ENCODE data around the gene C1orf52.

DNA sequence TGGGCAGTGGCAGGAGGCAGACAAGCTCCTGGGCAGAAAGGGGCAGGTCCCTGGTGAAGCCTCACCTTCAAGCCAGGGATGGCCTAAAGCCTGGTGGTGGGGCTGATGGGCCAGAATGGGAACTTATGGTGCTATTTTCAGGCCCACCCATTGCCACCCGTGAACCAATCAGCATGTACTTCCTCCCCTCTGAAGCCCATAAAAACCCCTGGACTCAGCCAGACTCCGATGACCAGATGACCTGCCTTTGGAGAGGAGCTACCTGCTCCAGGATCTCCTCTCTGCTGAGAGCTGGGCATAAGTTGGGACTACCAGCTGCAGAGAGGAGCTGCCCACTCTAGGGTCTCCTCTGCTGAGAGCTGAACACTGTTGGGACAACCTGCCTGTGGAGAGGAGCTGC is 24.7 kb upstream of the C1orf52 start:
- TF ChIP-seq, protein P1, sequence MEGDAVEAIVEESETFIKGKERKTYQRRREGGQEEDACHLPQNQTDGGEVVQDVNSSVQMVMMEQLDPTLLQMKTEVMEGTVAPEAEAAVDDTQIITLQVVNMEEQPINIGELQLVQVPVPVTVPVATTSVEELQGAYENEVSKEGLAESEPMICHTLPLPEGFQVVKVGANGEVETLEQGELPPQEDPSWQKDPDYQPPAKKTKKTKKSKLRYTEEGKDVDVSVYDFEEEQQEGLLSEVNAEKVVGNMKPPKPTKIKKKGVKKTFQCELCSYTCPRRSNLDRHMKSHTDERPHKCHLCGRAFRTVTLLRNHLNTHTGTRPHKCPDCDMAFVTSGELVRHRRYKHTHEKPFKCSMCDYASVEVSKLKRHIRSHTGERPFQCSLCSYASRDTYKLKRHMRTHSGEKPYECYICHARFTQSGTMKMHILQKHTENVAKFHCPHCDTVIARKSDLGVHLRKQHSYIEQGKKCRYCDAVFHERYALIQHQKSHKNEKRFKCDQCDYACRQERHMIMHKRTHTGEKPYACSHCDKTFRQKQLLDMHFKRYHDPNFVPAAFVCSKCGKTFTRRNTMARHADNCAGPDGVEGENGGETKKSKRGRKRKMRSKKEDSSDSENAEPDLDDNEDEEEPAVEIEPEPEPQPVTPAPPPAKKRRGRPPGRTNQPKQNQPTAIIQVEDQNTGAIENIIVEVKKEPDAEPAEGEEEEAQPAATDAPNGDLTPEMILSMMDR (conservative IDR thresholded peaks at IDR 0.05; ENCODE audit: low read depth, low read length): no peak
- TF ChIP-seq EZH2 (IDR thresholded peaks at IDR 0.05; ENCODE audit: borderline replicate concordance, low read depth, low read length, poor library complexity, severe bottlenecking): no peak
